Measurements from ENCODE around the gene C2CD3.

The C2CD3 gene

GRCh38 chr11:74170694-74171629, at the start of gene C2CD3, which contains the start of gene PPME1:
TSS of gene C2CD3 (minus strand) at chr11:74171002. CDS start at chr11:74170792, 210 bp downstream.
TSS of gene PPME1 (plus strand) at chr11:74171289. CDS start at chr11:74171422, 133 bp downstream.
- DNase-seq (ENCODE audit: low read depth), result peak; percentile 98

- no peak for DNase-seq (ENCODE audit: low read depth)
These were observed 49.6 kb upstream of the C2CD3 start for GRCh38 chr11:74220376-74220775.

- no peak for DNase-seq (ENCODE audit: low read depth)
These were observed 41.7 kb upstream of the C2CD3 start for GRCh38 chr11:74212533-74212932.

GRCh38 chr11:74208507-74208906, 37.7 kb upstream of the C2CD3 start:
- DNase-seq (ENCODE audit: low read depth), result no peak

- DNase-seq (ENCODE audit: low read depth), result no peak
These were observed 35.9 kb upstream of the C2CD3 start for GRCh38 chr11:74206746-74207145.

GRCh38 chr11:74205181-74205580, 34.4 kb upstream of the C2CD3 start:
- no peak for DNase-seq (ENCODE audit: low read depth)

GRCh38 chr11:74204701-74205100, 33.9 kb upstream of the C2CD3 start:
- no peak for DNase-seq (ENCODE audit: low read depth)

- DNase-seq (ENCODE audit: low read depth), result no peak
These were observed 33.2 kb upstream of the C2CD3 start for GRCh38 chr11:74203966-74204365.

- no peak for DNase-seq (ENCODE audit: low read depth)
These were observed 26.1 kb upstream of the C2CD3 start for GRCh38 chr11:74196781-74197486.

GRCh38 chr11:74195828-74196227, 25.0 kb upstream of the C2CD3 start:
- no peak for DNase-seq (ENCODE audit: low read depth)

GRCh38 chr11:74185695-74186094, 14.9 kb upstream of the C2CD3 start:
- no peak for DNase-seq (ENCODE audit: low read depth)

- DNase-seq (ENCODE audit: low read depth), result no peak
These were observed 14.5 kb upstream of the C2CD3 start for GRCh38 chr11:74185285-74185684.

GRCh38 chr11:74182635-74183034, 11.8 kb upstream of the C2CD3 start:
- no peak for DNase-seq (ENCODE audit: low read depth)

GRCh38 chr11:74179234-74180052, 8.6 kb upstream of the C2CD3 start:
- DNase-seq (ENCODE audit: low read depth), result no peak

- no peak for DNase-seq (ENCODE audit: low read depth)
These were observed 5.1 kb upstream of the C2CD3 start for GRCh38 chr11:74175920-74176319.

- DNase-seq (ENCODE audit: low read depth), result no peak
These were observed 1.2 kb upstream of the C2CD3 start for GRCh38 chr11:74171997-74172396.

- DNase-seq (ENCODE audit: low read depth), result no peak
These were observed 797 bp upstream of the C2CD3 start for GRCh38 chr11:74171630-74171968.

GRCh38 chr11:74169738-74170458, 904 bp downstream of the C2CD3 start:
- no peak for DNase-seq (ENCODE audit: low read depth)

GRCh38 chr11:74168838-74169237, 2.0 kb downstream of the C2CD3 start:
- no peak for DNase-seq (ENCODE audit: low read depth)

GRCh38 chr11:74162681-74163467, 7.9 kb downstream of the C2CD3 start:
- no peak for DNase-seq (ENCODE audit: low read depth)

- no peak for DNase-seq (ENCODE audit: low read depth)
These were observed 11.2 kb downstream of the C2CD3 start for GRCh38 chr11:74159642-74160041.
